Inflammatory macrophage (primary cell): Measurements from ENCODE around the gene BATF3.
A peak's percentile ranks its signal among the peaks of the same experiment; 100 is the strongest.
"Not testable (repeated sequence)": the region's sequence is repeated elsewhere in the genome, so short reads cannot be mapped to it uniquely, and the experiment has no call there.

Experiments
- DNase-seq, 2 donors: peaks; one replicate each; pipeline ENCODE4 v3.0.0-alpha.2; 2020 to 2022
- total RNA-seq, 18 experiments: gene quantifications; one replicate each; lab custom pipeline; 2026; ENCODE audit warnings: mixed read lengths in 6 of 18, inconsistent platforms in 2 of 18; lab: John Stamatoyannopoulos, UW

BATF3 gene, protein sequence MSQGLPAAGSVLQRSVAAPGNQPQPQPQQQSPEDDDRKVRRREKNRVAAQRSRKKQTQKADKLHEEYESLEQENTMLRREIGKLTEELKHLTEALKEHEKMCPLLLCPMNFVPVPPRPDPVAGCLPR
- total RNA-seq = 0.80 to 18.6 (median 5.2) reads per million in 18 experiments

- peak; percentile 27 to 66 for DNase-seq
These were observed at the start of gene BATF3 for GRCh38 chr1:212699625-212700222. Gene BATF3, minus strand, starts transcription at chr1:212699840. Its CDS starts 78 bp downstream, at chr1:212699762.

DNA sequence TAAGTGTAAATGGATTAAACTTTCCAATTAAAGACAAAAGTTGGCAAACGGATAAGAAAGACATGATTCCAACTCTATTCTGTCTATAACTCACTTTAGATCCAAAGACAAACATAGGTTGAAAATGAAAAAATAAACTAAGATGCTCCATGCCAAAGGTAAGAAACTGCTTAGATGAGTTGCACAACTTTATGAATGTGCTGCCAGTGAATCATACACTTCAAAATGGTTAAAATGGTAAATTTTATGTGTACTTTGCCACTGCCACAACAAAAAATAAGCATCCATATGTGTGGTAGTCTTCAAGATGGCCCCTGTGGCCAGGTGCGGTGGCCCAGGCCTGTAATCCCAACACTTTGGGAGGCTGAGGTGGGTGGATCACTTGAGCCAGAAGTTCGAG lies 46.9 kb upstream of the BATF3 start:
- DNase-seq = no peak

- DNase-seq = no peak
These were observed 45.7 kb upstream of the BATF3 start for GRCh38 chr1:212745303-212745702.

- DNase-seq = no peak
These were observed 44.3 kb upstream of the BATF3 start for GRCh38 chr1:212743901-212744475.

DNA sequence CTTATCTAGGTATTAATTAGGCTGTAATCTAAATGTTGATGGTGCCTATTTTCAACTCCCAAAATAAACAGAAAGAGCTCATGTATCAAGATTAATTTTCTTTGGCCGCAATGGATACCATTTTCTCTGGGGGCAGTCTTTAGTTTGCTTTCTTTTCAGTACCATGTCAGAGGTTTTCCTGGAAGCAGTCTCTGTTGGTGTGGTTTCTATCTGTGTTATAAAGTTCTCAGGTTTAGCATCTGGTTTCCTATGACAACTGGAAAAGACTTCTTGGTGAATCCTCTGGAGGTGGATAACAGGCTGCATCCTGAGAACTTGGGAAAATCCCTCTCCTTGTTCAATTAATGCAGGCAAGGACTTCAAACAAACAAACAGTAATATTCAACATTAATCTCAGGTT lies 38.7 kb upstream of the BATF3 start:
- DNase-seq = no peak

DNA sequence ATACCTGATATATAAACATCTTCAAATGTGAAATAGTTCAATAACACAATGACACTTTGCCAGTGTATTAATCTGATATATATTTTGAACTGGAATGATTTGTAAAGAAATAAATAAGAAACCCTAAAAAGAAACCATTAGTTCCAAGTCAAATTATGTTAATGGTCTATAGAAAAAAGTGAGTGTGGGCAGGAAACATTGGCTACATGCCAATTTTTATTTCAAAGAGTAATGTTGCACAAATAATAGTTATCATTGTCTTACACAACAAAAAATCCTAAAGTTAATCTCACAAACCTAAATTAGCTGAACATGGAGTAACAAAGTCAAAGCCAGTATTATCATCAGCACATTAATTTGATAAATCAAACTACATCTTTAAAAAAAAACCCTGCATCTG lies 37.9 kb upstream of the BATF3 start:
- no peak for DNase-seq

GRCh38 chr1:212733109-212733508 lies 33.5 kb upstream of the BATF3 start:
- DNase-seq = no peak

- DNase-seq = no peak
These were observed 32.0 kb upstream of the BATF3 start for GRCh38 chr1:212731630-212732029.

GRCh38 chr1:212728606-212729005 lies 29.0 kb upstream of the BATF3 start:
- no peak for DNase-seq

DNA sequence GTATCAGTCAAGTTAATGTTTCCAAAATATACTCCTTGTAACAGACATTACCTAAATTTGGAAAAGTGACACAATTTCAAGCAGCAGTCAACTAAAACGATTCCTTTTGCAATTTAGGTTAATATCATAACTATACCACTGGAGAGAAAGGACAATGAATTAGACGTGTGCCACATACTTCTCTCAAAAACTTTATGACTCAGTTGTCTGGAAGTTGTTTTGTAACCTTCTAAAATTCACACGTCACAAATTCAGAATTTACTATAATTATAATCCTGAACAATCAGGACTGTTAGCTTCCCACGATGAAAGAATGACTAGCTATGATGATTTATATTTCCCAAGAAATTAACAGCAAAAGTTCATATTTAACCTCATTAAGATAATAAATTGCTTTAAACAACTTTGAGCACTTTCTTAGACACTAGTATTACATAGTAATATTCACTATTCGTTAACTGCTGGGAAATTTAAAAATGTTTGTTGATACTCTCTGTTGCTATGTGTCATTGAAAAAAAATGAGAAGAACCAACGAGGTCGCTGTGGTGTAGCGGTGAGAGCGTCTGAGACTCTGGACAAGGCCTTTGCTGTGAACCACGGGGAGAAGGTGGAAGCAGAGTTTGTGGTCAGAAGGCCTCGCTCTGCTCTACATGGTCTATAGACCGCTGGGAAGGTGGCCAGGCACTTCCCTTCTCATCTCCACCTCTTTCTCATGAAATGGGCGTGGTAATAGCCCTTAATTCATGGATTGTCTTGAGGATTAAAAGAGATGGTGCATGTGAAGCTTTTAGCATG lies 27.9 kb upstream of the BATF3 start:
- no peak for DNase-seq

- DNase-seq = not testable (repeated sequence)
These were observed 25.0 kb upstream of the BATF3 start for GRCh38 chr1:212724679-212725078.

- DNase-seq = no peak
These were observed 22.8 kb upstream of the BATF3 start for GRCh38 chr1:212722270-212722957.

GRCh38 chr1:212721388-212722247 lies 22.0 kb upstream of the BATF3 start:
- DNase-seq = peak; percentile 14 to 26

GRCh38 chr1:212719633-212720032 lies 20.0 kb upstream of the BATF3 start:
- DNase-seq = no peak

DNA sequence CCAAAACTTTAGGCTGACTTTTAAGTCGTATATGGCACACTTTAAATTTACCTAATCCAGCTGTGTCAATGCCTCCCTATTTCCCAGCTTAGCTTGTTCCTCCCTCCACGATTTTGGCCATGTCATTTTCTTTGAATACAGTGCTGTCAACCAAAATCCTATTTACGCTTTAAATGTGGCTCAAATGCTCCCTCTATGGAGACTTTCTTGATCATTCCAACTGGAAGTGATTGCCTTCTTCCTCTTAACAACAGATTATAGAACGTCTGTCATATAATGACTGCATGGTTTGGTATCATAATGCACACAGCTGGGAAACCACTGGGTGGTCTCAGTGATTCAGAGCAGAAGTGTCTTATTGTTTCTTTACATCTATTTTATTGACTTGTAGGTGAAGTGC lies 18.9 kb upstream of the BATF3 start:
- DNase-seq = peak; percentile 50 to 55

DNA sequence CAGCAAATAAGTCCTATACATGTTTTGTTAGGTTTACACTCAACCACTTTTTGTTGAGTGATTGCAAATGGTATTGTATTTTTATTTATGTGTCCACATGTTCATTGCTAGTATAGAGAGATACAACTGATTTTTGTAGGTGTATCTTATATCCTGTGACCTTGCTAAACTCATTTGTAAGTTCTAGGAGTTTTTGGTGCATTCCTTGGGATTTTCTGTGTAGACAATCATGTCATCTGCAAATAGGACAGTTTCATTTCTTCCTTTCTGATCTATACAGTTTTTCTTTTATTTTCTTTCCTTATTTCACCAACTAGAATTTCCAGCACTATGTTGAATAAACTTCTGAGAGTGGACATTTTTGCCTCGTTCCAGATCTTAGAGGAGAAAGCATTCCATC lies 16.5 kb upstream of the BATF3 start:
- no peak for DNase-seq

DNA sequence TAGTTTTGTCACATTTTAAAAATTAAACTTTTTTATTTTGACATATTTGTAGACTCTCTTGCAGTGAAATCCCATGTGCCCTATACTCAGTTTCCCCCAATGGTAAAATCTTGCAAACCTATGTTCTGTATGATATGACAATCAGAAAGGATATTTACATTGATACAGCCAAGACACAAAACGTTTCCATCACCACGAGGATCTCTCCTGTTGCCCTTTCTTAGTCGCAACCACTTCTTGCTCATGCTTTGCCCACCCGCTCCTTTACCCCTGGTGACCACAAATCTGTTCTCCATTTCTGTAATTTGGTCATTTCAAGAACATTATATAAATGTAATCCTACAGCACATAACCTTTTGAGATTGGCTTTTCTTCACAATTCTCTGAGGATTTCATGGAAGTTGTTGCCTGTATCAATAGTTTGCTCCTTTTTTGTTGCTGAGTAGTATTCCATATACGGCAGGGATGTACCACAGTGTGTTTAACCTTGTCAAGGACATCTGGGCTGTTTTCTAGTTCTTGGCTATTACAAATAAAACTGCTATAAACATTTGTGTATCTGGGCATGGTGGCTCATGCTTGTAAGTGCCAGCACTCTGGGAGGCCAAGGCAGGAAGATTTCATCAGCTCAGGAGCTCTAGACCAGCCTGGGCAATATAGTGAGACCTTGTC lies 14.0 kb upstream of the BATF3 start:
- DNase-seq = no peak

DNA sequence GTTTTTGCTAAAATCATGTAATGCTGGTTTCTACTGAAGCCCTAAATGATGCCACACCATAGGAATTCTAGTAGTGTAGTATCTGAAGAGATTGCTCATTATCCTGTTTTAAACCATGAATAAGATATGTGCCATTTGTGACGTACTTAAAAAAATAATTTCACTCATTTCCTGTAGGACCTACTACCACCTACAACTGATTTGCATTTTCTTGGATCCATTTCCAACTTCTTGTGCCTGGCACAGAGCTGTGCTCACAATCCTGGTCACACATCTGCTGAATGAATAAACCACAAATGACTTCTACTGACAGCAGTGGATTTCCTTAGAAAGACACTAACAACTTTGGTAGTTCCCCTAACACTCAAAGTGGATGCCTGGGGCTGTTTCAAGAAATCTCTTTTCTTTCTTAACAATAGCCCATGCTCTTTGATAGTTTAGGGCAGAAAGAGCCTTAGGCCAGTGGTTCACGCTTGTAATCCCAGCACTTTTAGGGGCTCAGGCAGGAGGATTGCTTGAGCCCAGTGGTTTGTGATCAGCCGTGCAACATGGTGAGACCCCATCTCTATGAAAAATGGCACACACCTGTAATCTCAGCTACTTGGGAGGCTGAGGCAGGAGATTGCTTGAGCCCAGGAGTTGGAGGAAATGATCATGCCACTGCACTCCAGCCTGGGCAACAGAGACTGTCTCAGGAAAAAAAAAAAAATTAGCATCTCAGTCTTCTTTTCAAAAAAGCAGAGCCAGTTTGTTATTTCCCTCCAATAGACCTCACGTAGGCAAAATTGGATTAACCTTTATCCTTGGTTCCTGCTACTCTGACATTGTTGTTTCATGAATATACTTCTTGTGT lies 13.0 kb upstream of the BATF3 start:
- DNase-seq = no peak

GRCh38 chr1:212711974-212712373 lies 12.3 kb upstream of the BATF3 start:
- DNase-seq = not testable (repeated sequence)

GRCh38 chr1:212710566-212710965 lies 10.9 kb upstream of the BATF3 start:
- no peak for DNase-seq
